GM18517 (cell line): Measurements from ENCODE around the gene CCN5.
"Not testable (repeated sequence)": the region's sequence is repeated elsewhere in the genome, so short reads cannot be mapped to it uniquely, and the experiment has no call there.

Source experiments
- ATAC-seq: cut with Tn5 transposase; IDR thresholded peaks from one replicate; pipeline ENCODE4 v1.9.1; 2021; ENCODE audit warnings: mild to moderate bottlenecking, moderate library complexity; ENCODE audit not compliant: unreplicated experiment

The CCN5 gene

DNA sequence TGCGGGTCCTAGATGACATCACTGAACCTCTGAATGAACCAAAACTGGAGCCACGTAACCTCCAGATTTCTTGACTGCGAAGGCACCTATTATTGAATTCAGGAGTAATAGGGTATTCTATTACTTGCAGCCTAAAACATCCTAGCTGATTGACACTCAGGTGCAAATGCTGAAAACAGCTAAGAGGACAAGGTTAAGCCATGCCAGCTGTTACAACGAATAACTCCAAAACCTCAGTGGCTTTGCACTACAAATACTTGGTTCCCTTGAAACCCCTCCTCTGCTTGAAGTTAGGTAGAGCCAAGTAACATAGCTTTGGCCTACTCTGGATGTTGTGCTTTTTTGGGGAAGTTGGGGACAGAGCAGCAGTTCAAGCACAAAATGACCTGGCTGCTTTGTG is 21.0 kb upstream of the CCN5 start:
- no peak for ATAC-seq

DNA sequence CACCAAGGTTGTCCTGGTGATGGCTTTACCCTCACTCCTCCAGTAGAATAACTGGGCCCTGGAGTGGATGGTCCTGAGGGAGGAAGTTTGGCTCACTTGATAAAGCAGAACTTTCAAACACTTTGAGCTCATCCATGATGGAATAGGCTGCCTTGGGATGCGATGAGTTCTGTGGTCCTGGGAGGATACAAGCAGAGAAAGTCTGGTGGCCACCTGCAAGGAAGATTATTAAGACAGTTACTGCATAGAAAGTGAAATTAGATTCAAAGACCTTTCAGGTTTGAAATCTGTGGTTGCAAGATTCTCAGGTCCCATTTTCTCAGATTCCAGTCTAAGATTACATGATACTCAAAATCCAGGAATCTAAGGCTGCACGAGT is 19.9 kb upstream of the CCN5 start:
- no peak for ATAC-seq

DNA sequence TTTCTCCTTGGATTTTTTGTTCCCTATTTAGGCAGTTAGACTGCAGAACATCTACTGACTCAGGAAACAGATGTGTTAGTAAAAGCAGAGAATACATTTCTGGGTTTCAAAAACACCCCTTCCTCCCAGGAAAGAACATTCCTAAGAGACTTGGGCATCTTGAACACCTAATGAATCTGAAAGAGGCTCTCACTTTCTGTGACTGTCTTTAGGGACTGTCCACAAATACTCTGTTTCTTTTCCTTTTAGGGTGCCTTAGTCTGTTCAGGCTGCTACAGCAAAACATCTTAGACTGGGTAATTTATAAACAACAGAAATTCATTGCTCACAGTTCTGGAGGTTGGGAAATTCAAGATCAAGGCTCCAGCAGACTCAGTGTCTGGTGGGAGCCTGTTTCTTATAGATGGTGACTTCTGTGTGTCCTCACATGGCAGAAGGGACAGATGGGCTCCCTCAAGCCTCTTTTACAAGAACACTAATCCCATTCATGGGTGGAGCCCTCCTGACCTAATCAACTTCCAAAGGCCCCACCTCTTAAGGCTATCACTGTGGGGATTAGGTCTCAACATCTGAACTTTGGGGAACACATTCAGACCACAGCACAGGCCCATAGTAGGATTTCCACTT is 19.4 kb upstream of the CCN5 start:
- ATAC-seq: no peak

DNA sequence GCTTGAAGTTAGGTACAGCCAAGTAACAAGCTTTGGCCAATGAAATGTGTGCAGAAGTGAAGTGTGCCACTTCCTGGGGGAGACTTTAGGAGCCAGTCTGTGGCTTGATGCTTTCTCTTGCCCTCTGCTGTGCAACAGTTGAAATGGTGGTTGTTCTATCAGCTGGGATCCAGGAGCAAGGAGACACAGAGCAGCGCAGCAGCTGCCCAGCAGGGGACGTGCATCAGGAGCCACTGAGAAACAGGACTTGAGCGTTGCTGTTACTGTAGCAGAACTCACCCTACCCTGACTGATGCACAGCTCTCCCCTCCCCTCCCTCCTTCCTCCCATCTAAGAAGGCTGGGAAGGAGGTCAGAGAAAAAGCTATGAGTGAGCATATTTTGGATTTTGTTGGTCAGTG is 18.9 kb upstream of the CCN5 start:
- no peak for ATAC-seq

DNA sequence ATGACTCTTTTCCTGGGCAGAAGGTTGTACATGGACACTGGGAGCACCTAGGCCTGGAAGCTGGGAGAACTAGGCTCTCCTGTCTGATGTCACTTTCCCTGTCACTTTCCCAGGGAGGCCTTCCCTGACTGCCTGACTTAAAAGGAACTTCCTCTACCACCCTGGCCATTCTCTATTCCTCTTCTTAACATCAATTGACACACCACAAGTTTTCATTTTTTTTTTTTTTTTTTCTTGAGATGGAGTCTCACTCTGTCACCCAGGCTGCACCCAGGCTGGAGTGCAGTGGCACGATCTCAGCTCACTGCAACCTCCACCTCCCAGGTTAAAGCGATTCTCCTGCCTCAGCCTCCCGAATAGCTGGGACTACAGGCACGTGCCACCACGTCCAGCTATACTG is 18.1 kb upstream of the CCN5 start:
- ATAC-seq: not testable (repeated sequence)

DNA sequence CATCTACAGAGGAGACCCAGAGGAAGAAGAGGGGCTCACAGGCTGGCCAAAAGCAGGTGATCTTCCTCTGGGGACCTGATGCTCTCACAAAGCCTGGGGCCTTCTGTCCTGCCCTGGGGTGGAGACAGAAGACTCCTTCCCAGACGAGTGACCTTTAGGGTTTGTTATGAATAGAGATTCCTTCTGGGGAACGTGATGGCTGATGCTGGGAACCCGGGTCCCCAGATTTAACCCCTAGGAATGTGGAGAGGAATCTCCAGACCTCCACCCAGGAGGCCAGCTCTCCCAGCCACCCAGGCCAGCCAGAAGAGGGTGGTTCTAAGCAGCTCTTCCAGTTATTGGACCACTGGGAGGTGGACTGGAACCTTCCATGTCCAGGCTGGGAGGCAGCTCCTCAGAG is 16.8 kb upstream of the CCN5 start:
- no peak for ATAC-seq

DNA sequence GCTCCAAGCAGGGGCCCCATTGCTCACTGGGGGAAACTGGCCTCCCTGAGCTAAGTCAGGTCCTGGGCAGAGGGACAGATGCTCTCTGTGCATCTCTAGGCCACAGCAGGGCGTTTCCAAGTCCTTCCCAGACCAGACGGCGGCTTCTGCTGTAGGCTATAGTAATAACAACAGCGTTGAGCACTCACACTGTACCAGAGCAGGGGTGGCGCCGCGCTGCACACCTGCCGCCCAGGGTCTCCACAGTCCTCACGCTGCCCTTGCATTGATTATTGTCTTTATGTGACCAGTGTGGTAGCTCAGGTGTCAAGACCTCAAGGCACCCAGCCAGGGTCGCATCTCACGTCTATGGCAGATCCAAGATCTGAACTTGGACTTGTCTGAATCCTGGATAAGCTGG is 14.9 kb upstream of the CCN5 start:
- ATAC-seq: no peak

DNA sequence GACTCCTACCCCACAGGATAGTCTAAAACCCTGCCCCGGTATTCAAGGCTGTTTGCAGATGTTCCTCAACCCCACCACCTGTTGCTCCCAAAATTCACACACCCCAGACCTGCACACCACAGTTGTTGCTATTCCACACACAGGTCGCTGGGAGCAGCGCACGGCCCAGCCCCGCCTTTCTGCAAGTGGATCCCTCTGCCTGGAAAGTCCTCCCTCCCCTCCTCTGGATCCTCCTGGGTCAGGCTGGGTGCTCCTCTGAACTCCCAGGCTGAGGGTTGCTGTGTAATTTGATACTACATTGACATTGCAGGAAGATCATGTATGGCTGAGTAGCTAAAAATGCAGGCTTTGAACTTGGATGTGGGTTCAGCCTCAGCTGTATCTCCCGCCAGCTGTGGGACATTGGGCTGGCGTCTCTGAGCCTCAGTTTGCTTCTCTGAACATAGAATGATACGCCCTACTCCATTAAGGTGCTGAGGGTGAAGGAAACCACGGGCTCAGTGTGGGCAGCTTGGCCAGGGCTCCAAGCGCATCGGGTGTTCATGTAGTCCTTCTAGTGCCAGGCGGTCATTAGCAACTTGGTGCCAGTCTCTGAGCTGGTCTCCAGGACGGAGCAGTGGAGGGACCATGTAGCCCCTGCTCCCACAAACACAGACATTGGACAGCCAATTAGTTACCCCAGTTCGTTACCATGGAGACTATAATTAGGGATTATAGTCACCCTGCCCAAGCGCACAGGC is 13.9 kb upstream of the CCN5 start:
- no peak for ATAC-seq

DNA sequence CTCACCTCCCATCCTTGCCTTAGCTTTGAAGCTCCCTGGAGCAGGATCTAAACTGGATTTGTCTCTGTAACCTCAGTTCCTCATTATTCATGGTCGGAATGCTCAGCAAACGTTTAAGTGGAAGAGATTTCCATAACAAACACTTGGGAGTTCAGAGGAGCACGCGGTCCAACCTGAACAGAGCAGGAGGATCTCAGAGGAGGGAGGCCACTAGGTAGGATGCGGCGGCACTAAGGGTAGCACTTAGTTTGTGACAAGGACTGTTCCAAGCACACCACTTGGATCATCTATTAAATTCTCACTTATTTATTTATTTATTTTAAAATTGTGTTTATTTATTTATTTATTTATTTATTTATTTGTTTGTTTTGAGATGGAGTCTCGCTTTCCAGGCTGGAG is 13.3 kb upstream of the CCN5 start:
- ATAC-seq: no peak

DNA sequence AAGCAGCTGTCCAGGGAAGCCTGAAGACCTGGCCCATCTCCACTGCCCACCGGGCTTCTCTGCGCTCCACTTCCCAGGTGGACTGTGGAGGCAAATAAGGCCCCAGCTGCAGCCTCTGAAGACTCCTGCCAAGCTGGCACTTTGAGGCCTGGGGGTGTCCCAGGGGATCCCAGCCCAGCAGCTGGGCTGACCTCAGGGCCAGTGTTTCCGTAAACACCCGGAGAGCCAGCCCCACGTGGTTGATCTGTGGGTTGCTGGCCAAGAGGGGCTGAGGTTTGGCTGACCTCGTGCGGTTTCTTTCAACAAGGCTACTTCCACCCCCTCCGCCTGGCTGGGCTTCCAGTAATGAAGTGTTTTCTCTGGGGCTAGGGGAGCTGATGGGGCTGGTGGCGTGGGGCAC is 12.4 kb upstream of the CCN5 start:
- ATAC-seq: no peak

DNA sequence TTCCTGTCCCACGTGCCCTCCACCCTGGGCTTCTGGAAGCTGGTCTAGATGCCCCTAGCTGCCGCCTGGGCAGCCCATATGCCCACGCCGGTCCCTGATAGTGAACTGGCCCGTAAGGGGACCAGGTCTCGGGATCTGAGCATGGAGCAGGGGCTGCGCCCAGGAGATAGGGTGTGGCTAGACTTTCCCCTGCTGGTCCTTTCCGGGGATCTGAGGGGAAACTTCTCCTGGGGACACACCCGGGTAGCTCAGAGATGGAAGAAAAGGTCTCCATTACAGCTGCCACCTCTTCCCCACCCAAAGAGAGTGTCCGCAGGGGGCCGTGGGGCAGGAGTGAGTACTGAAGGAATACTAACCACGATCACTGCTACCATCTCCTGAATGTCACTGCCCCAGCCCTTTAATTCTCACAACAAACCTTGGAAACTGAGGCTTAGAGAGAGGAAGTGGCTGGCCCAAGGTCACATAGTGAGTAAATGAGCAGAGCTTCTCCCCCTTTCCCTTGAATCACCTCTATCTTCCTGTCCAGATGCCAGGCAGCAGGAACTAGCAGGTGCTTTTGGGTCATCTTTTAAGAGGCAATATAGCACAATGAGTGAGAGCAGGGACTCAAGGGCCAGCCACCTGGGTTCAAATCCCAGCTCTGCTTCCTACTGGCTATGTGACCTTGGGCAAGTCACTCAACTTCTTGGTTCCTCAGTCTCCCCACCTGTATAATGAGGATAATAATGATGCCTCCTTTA is 11.8 kb upstream of the CCN5 start:
- no peak for ATAC-seq

DNA sequence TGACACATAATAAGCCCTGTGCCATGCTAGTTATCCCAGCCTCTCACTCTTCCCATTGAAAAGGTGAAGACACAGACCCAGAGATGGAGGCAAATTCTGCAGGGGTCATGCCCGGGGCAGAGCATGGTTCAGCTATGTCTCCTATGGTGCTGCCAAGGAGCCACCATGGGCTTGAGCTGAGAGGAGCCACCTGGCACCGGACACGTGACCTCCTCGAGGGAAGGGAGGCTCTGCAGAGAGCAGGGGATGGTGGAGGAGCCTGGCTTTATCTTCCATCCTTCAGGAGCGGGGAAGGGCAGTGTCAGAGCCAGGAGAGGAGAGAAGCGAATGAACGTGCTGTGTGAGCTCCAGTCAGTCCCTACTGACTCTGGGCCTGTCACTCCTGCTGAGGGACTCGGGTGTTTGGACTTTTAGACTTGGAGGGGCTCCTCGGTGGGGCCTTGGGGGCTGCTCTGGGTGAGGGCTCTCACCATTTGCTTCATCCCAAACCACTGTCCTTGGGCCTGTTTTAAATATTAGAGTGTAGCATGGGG is 11.1 kb upstream of the CCN5 start:
- no peak for ATAC-seq

DNA sequence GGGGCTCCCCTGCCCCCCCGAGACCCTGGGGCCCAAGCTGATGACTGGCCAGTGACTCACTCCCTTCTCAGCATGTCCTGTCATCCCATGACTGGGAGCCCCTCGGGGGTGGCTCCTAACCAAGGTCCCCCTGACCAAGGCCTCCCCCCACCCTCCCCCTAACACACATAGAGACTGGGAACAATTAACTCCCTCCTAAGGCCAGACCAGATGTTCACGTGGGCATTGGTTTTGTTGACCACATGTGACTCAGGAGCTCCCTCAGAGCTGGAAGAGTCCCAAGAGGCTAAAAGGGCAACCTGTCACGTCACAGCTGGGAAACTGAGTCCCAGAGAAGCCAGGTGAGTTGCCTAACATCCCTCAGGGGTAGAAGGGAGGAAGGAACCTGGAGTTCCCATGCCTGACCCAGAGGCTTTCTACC is 10.6 kb upstream of the CCN5 start:
- ATAC-seq: no peak

DNA sequence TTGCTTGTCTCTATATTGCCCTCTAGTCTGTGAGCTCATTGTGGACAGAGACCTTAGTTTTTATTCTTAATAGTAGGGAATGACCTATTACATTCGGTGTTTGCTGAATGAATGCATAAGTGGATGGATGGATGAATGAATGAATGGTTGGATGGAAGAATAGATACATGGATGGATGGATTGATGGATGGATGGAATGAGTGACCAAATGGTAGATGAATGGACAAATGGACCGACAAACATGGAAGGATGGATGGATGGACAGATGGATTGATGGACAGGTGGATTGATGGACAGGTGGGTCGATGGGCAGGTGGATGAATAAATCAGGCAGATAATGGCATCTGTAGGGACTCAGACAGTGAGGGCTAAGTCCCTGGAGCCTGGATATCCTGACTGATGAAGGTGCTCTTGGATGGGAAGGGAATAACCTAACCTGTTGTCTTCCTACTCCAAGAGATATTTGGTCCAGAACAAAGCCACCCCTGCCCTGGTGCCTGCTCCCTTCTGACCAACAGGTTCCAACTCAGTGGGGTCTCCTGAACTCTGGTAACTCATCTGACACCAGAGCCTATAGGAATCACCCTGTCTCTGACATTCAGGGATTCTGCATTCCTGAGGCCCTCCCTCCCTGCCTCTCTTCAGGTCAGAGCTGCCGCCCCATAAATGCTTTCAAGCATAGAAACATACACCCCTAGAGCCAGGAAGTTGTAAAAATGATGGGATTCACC is 9.6 kb upstream of the CCN5 start:
- no peak for ATAC-seq

DNA sequence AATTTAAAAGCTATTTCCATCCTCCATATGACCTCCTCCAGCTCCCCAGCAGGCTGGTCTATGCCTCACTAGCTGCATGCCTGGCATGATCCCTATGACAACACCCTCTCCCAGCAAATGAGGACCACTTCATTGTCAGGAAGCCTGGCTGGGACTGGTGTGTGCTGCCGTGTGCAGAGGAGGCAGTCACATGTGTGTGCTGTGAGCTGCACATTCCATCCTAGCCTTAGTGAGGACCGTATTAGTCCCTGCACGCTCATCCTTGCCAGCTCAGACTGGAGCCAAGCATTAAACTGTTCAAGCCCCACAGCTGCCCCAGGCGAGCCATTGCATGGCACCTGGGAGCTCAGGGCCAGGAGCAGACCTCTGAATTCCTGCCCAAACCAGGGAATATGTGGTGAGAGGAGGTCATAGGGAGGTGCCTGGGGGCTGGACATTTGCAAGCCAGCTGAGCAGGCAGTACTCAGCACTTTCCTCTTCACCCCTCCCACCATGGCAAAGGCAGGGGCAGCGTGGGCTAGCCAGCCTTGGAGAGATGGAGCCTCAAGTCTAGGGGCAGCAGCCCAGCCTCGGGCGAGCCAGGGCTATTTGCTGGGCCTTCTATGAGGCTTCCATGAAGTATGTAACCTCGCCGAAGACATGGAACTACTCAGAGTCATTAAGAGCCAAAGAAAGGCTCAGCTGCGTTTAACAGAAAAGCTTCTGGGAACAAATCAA is 8.7 kb upstream of the CCN5 start:
- no peak for ATAC-seq

DNA sequence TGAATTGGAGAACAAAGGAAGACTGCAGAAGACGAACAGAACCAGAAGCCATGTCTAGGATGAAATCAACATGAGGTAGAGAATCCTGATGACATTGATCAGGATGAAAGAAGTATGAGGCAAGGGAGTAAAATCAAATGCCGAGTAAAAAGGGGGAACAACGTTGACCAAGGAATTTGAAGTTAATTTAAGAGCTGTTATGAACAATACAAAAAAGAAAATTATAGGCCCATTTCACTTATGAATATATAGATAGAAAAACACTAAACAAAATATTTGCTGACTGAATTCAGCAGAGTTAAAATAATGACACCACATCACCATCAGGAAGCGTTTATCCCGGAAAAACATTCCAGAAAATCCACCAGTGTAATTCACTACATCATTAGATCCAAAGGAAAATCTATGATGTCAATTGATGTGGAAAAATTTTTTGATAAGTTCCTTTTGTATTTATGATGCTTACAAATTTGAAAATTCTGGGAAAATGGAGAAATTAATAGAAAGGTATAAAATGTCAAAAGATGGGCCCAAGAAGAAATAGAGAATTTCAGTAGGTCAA is 8.1 kb upstream of the CCN5 start:
- ATAC-seq: no peak

DNA sequence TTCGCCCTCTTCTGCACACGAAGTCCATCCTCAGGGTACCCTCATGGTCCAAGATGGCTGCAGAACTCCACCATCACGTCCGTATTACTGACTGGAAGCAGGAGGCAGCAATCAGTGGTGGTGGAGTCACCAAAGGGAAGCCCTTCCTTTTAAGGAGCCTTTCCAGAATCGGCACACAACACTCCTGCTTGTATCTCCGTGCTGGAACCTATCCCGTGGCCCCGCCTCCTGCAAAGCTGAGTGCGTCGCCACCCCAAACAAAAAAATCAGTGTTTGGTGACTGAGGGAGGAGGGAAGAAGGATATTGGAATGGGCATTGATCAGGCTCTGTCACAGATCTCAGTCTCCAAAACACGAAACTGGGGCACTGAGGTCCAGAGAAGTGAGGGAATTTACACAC is 5.8 kb upstream of the CCN5 start:
- ATAC-seq: no peak

DNA sequence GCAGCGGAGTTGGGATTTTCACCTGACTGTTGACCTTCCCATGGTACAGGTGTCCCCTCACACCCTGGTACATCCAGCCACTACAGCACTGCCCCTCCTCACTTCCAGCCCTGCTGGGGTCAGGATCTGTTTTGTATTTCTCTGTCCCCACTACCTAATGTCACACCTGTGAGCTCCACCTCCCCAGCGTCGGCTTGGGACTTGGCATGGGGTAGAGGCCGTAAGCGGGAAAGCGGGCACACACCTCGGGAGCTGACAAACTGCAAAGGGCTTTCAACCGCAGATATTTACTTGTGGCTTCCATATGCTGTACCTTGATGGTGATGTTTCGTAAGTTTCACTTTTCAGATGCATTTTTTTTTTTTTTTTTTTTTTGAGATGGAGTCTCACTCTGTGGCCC is 5.4 kb upstream of the CCN5 start:
- no peak for ATAC-seq

DNA sequence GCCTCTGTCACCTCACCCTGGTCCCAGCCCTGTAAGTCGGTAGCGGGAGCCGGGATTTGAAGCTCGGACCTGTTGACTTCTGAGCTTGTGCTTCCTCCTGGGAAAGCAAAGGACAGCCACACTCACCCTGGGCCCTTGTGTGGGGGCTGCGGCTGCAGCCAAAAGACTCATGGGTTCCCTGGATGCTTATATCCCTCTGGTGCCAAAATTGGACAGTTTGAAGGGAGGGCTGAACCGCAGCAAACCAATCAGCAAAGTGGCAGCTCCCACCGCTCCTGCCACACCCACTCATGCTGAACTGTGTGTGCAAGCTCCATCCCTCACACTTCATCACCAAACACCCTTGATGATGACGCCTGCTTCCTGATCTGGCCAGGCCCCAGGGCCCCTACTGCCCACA is 3.9 kb upstream of the CCN5 start:
- ATAC-seq: no peak

DNA sequence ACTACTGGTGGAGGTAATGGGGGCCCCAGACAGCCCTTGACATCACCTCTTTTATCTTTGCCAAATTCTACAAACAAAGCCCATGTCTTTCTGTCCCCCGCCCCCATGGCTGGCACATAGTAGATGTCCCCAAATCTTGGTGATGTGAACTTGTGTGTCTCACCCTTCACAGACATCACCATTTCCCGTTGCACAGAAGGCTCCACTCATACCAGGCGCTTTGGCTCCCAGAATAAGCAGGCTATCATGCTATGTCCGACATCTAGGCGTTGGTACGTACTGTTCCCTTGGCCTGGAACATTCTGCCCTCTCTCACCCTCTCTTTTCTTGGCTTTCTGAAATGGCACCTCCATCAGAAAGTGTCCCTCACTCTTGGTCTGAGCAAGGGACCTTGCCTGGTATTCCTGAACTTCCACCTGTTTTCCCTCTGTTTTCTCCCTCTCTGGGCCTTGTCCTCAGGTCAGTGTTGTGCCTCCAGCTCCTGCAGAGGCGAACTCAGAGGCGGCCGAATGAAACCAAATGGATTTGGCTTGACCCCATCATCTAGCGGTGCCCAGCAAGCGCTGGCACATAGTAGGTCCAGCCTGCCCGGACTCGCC is 968 bp upstream of the CCN5 start:
- no peak for ATAC-seq
